HG03139 (cell line): Measurements from ENCODE around the gene USH1C.

Source experiments
- ATAC-seq: cut with Tn5 transposase; IDR thresholded peaks from one replicate; pipeline ENCODE4 v1.9.1; 2021; ENCODE audit not compliant: unreplicated experiment

Gene USH1C

GRCh38 chr11:17477361-17477760, 66.9 kb downstream of the USH1C start:
- ATAC-seq: no peak

- ATAC-seq: no peak
Observed at GRCh38 chr11:17477084-17477333, 67.2 kb downstream of the USH1C start.

GRCh38 chr11:17476317-17477083, 67.7 kb downstream of the USH1C start, which contains the start of gene ABCC8:
TSS of gene ABCC8 (minus strand) at chr11:17476845. CDS start at chr11:17476776, 69 bp downstream.
- ATAC-seq: no peak

- no peak for ATAC-seq
Observed at GRCh38 chr11:17475666-17476316, 68.4 kb downstream of the USH1C start.

GRCh38 chr11:17473071-17473744, 71.0 kb downstream of the USH1C start:
- no peak for ATAC-seq

GRCh38 chr11:17472467-17472866, 71.7 kb downstream of the USH1C start:
- no peak for ATAC-seq

GRCh38 chr11:17471501-17471900, 72.7 kb downstream of the USH1C start:
- no peak for ATAC-seq

GRCh38 chr11:17469998-17470397, 74.2 kb downstream of the USH1C start:
- ATAC-seq: no peak

GRCh38 chr11:17468122-17468521, 76.1 kb downstream of the USH1C start:
- no peak for ATAC-seq

GRCh38 chr11:17463546-17464174, 80.6 kb downstream of the USH1C start:
- ATAC-seq: no peak

- ATAC-seq: no peak
Observed at GRCh38 chr11:17462940-17463339, 81.3 kb downstream of the USH1C start.

GRCh38 chr11:17460406-17460805, 83.8 kb downstream of the USH1C start:
- ATAC-seq: no peak

- no peak for ATAC-seq
Observed at GRCh38 chr11:17459236-17459896, 84.8 kb downstream of the USH1C start.

- no peak for ATAC-seq
Observed at GRCh38 chr11:17458268-17458667, 85.9 kb downstream of the USH1C start.

GRCh38 chr11:17457396-17458173, 86.6 kb downstream of the USH1C start:
- no peak for ATAC-seq

GRCh38 chr11:17452668-17453067, 91.5 kb downstream of the USH1C start:
- ATAC-seq: no peak

GRCh38 chr11:17449158-17449557, 95.1 kb downstream of the USH1C start:
- no peak for ATAC-seq

- no peak for ATAC-seq
Observed at GRCh38 chr11:17446482-17446881, 97.7 kb downstream of the USH1C start.

- no peak for ATAC-seq
Observed at GRCh38 chr11:17445240-17445795, 98.9 kb downstream of the USH1C start.
